Kidney (tissue), 14 donors: Measurements from ENCODE around the gene WNT2. TPM values are rescaled to one million over a fixed set of nuclear protein-coding genes. Genes with fewer than 3 reads are reported as not detected.

Experiments used
- DNase-seq, 5 donors: peaks; one replicate each; pipeline ENCODE4 v3.0.0-alpha.2; 2013 to 2020
- FAIRE-seq: peaks from 2 replicates; lab custom pipeline; 2012; peaks lifted over from hg19 to GRCh38; lab: Jason Lieb, UNC
- H3K27ac ChIP-seq, 2 donors: one replicate each; pipeline ENCODE4 v1.7.0; 2013; ENCODE audit warnings: low read depth in 2 of 2, low read length in 2 of 2, inconsistent platforms in 1 of 2
- H3K27me3 ChIP-seq: one replicate; pipeline ENCODE4 v1.7.1; 2013; ENCODE audit warnings: low read length, inconsistent platforms; ENCODE audit not compliant: control insufficient read depth, insufficient read depth
- H3K36me3 ChIP-seq, 3 donors: one replicate each; pipeline versions ENCODE4 v1.7.0 to v1.7.1; 2013; ENCODE audit warnings: low read length in 3 of 3, control low read depth in 1 of 3, inconsistent platforms in 1 of 3; ENCODE audit not compliant: insufficient read depth in 3 of 3, control insufficient read depth in 2 of 3
- H3K4me1 ChIP-seq, 3 donors: one replicate each; pipeline versions ENCODE4 v1.7.0 to v1.7.1; 2013; ENCODE audit warnings: low read length in 3 of 3, inconsistent platforms in 1 of 3, low read depth in 1 of 3; ENCODE audit not compliant: control insufficient read depth in 2 of 3, insufficient read depth in 2 of 3
- H3K4me3 ChIP-seq, 3 donors: one replicate each; pipeline versions ENCODE4 v1.7.0 to v1.8.1; 2013; ENCODE audit warnings: low read length in 3 of 3, control low read depth in 1 of 3, inconsistent platforms in 1 of 3
- H3K9ac ChIP-seq, 3 donors: one replicate each; pipeline versions ENCODE4 v1.7.0 to v1.7.1; 2013; ENCODE audit warnings: low read length in 3 of 3, control low read depth in 1 of 3, inconsistent platforms in 1 of 3
- H3K9me3 ChIP-seq, 3 donors: one replicate each; pipeline versions ENCODE4 v1.7.0 to v1.7.1; 2013; ENCODE audit warnings: low read length in 3 of 3, control low read depth in 1 of 3, inconsistent platforms in 1 of 3; ENCODE audit not compliant: control insufficient read depth in 2 of 3, insufficient read depth in 1 of 3
- CTCF ChIP-seq: IDR thresholded peaks from 3 replicates; pipeline ENCODE4 v1.5.1; 2012; ENCODE audit warnings: mild to moderate bottlenecking, moderate library complexity, borderline replicate concordance; ENCODE audit not compliant: insufficient read depth; ENCODE audit errors: extremely low read depth
- intact Hi-C: fragments of 100-400 bp; cut with DNase I; formaldehyde crosslinking; loops from one replicate; pipeline ENCODE4 v1.11.1; 2022
- polyA plus RNA-seq: library from polyadenylated mRNA; stranded (reverse); fragments of 350-450 nt; fragmentation: Illumina TruSeq; extraction: RNeasy Lipid Tissue Mini Kit (QIAGEN cat#74804); gene quantifications from one replicate; pipeline ENCODE4 v1.2.3, GENCODE V29; 2014; ENCODE audit warnings: low read depth, low replicate concordance; ENCODE audit not compliant: insufficient read depth
- total RNA-seq: library from RNA; stranded (reverse); fragmentation: NEBNext Ultra II Directional; extraction: Animal tissue kit (Norgen Biotek cat#: 25700); gene quantifications from one replicate; pipeline ENCODE4 v1.2.1, GENCODE V29; 2021
- donor health status: control.
- donor health status: control.
- donor health status: control.
- donor health status: control.
- donor health status: control.
- donor health status: DM: yes; HTN: yes; CAD: no.
- donor health status: Normal renal cell carcinoma (clear cell type).

Gene WNT2
- total and polyA plus RNA-seq, 2 donors from 2014 or later = 0.49 to 0.57 TPM

GRCh38 chr7:117259615-117260014, 63.2 kb downstream of the WNT2 start:
- H3K27me3 ChIP-seq = no peaks in the 10 kb centered on the region
- no peak overlapping the region for H3K27ac ChIP-seq
- no peak overlapping the region for H3K9ac ChIP-seq
- FAIRE-seq = no peak
- DNase-seq = no peak
- no peaks in the 10 kb centered on the region for H3K36me3 ChIP-seq
- no peaks in the 10 kb centered on the region for H3K9me3 ChIP-seq
- H3K4me1 ChIP-seq = no peaks in the 10 kb centered on the region
- TF ChIP-seq CTCF = no peak
- H3K4me3 ChIP-seq = no peak overlapping the region
- intact Hi-C loops = no loop called here

- Histone ChIP-seq H3K4me1 (no peaks in the 10 kb centered on the region), H3K4me3 (no peak overlapping the region), H3K27me3 (no peaks in the 10 kb centered on the region), H3K36me3 (no peaks in the 10 kb centered on the region), H3K9me3 (no peaks in the 10 kb centered on the region), H3K9ac (no peak overlapping the region), H3K27ac (no peak overlapping the region)
- intact Hi-C loops = no loop called here
- DNase-seq = no peak
- TF ChIP-seq CTCF = no peak
- no peak for FAIRE-seq
These were observed 71.2 kb downstream of the WNT2 start for GRCh38 chr7:117251687-117252086.

GRCh38 chr7:117250801-117251200, 72.1 kb downstream of the WNT2 start:
- no peak overlapping the region for H3K9ac ChIP-seq

More at GRCh38 chr7:117250801-117251200, 72.1 kb downstream of the WNT2 start:
- Histone ChIP-seq H3K9me3 (no peaks in the 10 kb centered on the region), H3K36me3 (no peaks in the 10 kb centered on the region), H3K27me3 (no peaks in the 10 kb centered on the region), H3K4me3 (no peak overlapping the region), H3K4me1 (no peaks in the 10 kb centered on the region), H3K27ac (no peak overlapping the region)
- intact Hi-C loops = no loop called here
- no peak for DNase-seq
- TF ChIP-seq CTCF = no peak
- FAIRE-seq = no peak
